Upper lobe of left lung (tissue), 6 donors: ENCODE results near the gene UBE2F. TPM values are rescaled to one million over a fixed set of nuclear protein-coding genes. Genes with fewer than 3 reads are reported as not detected.

Experiments used
- ATAC-seq, 2 donors: fragments of 200-7000 bp; cut with Tn5 transposase; one replicate each; pipeline ENCODE4 v1.9.1; 2022; ENCODE audit warnings: mild to moderate bottlenecking in 2 of 2, moderate library complexity in 2 of 2; ENCODE audit not compliant: low FRiP score in 2 of 2
- DNase-seq, 2 donors: peaks; one replicate each; pipeline ENCODE4 v3.0.0-alpha.2; 2019 to 2020
- H3K27ac ChIP-seq, 4 donors: fragments of 200-600 bp; sonication (generic); one replicate each; pipeline ENCODE4 v1.5.1; 2016 to 2019
- H3K27me3 ChIP-seq, 4 donors: fragments of 200-600 bp; sonication (generic); one replicate each; pipeline ENCODE4 v1.5.1; 2017 to 2019
- H3K36me3 ChIP-seq, 4 donors: fragments of 200-600 bp; sonication (generic); one replicate each; pipeline ENCODE4 v1.5.1; 2016 to 2019
- H3K4me1 ChIP-seq, 4 donors: fragments of 200-600 bp; sonication (generic); one replicate each; pipeline ENCODE4 v1.5.1; 2018 to 2019
- H3K4me3 ChIP-seq, 4 donors: fragments of 200-600 bp; sonication (generic); one replicate each; pipeline ENCODE4 v1.5.1; 2017 to 2019; ENCODE audit warnings: mild to moderate bottlenecking in 2 of 4, moderate library complexity in 1 of 4
- H3K9me3 ChIP-seq, 4 donors: fragments of 200-600 bp; sonication (generic); one replicate each; pipeline ENCODE4 v1.5.1; 2018 to 2019
- CTCF ChIP-seq, 6 experiments: fragments of 450-650 bp in 4 of 6; fragments of 200-600 bp in 2 of 6; sonication (generic) in 2 of 6; IDR thresholded peaks; one replicate each; pipeline ENCODE4 v1.5.1; 2016 to 2019; ENCODE audit warnings: antibody characterized with exemption in 6 of 6
- EP300 ChIP-seq, 4 donors: sonication (generic); formaldehyde crosslinking; IDR thresholded peaks; one replicate each; pipeline ENCODE4 v1.5.1; 2017; ENCODE audit warnings: antibody characterized with exemption in 4 of 4, control low read depth in 2 of 4
- POLR2A ChIP-seq, 4 donors: fragments of 450-650 bp; IDR thresholded peaks; one replicate each; pipeline ENCODE4 v1.5.1; 2016 to 2017; ENCODE audit warnings: antibody characterized with exemption in 4 of 4, mild to moderate bottlenecking in 2 of 4
- POLR2AphosphoS5 ChIP-seq, 2 donors: sonication (generic); formaldehyde crosslinking; IDR thresholded peaks; one replicate each; pipeline ENCODE4 v1.5.1; 2017; ENCODE audit warnings: antibody characterized with exemption in 2 of 2
- WGBS, 2 donors: methylation state at CpG; one replicate each; pipeline ENCODE4 v1.1.5; 2017 to 2018; 5-methylcytosine and 5-hydroxymethylcytosine counted together
- total RNA-seq, 6 donors: library from RNA; depleted of rRNA in 4 of 6; stranded (reverse); fragments of >200 nt in 4 of 6; gene quantifications; one replicate each; pipeline versions ENCODE4 v1.1.0 to v1.2.1, GENCODE V29; 2016 to 2021
- donor health status: DM: no; HTN: no; CAD: no; lungs with moderate emphysema.
- donor health status: DM: no; HTN: yes; CAD: no; lungs with severe emphysema.

The UBE2F gene
- total RNA-seq, 6 donors from 2014 or later: 11.5 to 65.5 (median 39.8) TPM

GRCh38 chr2:238022594-238023157, 55.9 kb downstream of the UBE2F start:
- no peaks in the 10 kb centered on the region for H3K27me3 ChIP-seq
- DNase-seq (no peak), ATAC-seq (no peak)
- peaks cover 3 to 50% (median 7%) of the 10 kb centered on the region in 4 donors for H3K36me3 ChIP-seq
- TF ChIP-seq CTCF (IDR thresholded peaks at IDR 0.05) (no peak), EP300 (IDR thresholded peaks at IDR 0.05) (no peak), POLR2A (IDR thresholded peaks at IDR 0.05) (no peak), POLR2AphosphoS5 (IDR thresholded peaks at IDR 0.05) (no peak)
- H3K27ac ChIP-seq: no peak overlapping the region
- 88 to 94% methylated on average over 5 of the region's 5 CpGs for WGBS, 2 donors
- H3K9me3 ChIP-seq: no peaks in the 10 kb centered on the region
- no peak overlapping the region for H3K4me3 ChIP-seq
- no peaks in the 10 kb centered on the region for H3K4me1 ChIP-seq

- ATAC-seq: no peak
- no peak for DNase-seq
- TF ChIP-seq POLR2AphosphoS5 (IDR thresholded peaks at IDR 0.05) (no peak), POLR2A (IDR thresholded peaks at IDR 0.05) (no peak), EP300 (IDR thresholded peaks at IDR 0.05) (no peak), CTCF (IDR thresholded peaks at IDR 0.05) (no peak)
- H3K36me3 ChIP-seq: peaks cover 0 to 43% (median 9%) of the 10 kb centered on the region in 4 donors
- H3K9me3 ChIP-seq: no peaks in the 10 kb centered on the region
- no peaks in the 10 kb centered on the region for H3K27me3 ChIP-seq
- no peak overlapping the region for H3K4me3 ChIP-seq
- 97% methylated on average over 2 of the region's 2 CpGs; no CpG with 5 or more reads in 1 of the 2 donors for WGBS, 2 donors
- H3K4me1 ChIP-seq: no peaks in the 10 kb centered on the region
- no peak overlapping the region for H3K27ac ChIP-seq
These were observed 56.8 kb downstream of the UBE2F start for GRCh38 chr2:238023608-238024007.

GRCh38 chr2:238024986-238025385, 58.2 kb downstream of the UBE2F start:
- Histone ChIP-seq H3K4me1 (no peaks in the 10 kb centered on the region), H3K9me3 (no peaks in the 10 kb centered on the region), H3K27ac (no peak overlapping the region), H3K36me3 (peaks cover 0 to 40% (median 9%) of the 10 kb centered on the region in 4 donors), H3K4me3 (no peak overlapping the region), H3K27me3 (no peaks in the 10 kb centered on the region)
- 86 to 92% methylated on average over 6 to 8 of the region's 8 CpGs for WGBS, 2 donors
- DNase-seq (no peak), ATAC-seq (no peak)
- TF ChIP-seq EP300 (IDR thresholded peaks at IDR 0.05) (no peak), CTCF (IDR thresholded peaks at IDR 0.05) (no peak), POLR2AphosphoS5 (IDR thresholded peaks at IDR 0.05) (no peak), POLR2A (IDR thresholded peaks at IDR 0.05) (no peak)

GRCh38 chr2:238025741-238026360, 59.0 kb downstream of the UBE2F start:
- peaks cover 0 to 45% (median 18%) of the 10 kb centered on the region in 4 donors for H3K36me3 ChIP-seq
- ATAC-seq (no peak), DNase-seq (peak in 1 of 2 donors; percentile 61)
- TF ChIP-seq CTCF (IDR thresholded peaks at IDR 0.05) (no peak), EP300 (IDR thresholded peaks at IDR 0.05) (no peak), POLR2A (IDR thresholded peaks at IDR 0.05) (no peak), POLR2AphosphoS5 (IDR thresholded peaks at IDR 0.05) (no peak)
- no peaks in the 10 kb centered on the region for H3K27me3 ChIP-seq
- H3K9me3 ChIP-seq: no peaks in the 10 kb centered on the region
- H3K4me1 ChIP-seq: no peaks in the 10 kb centered on the region
- no peak overlapping the region for H3K4me3 ChIP-seq
- WGBS, 2 donors: 89 to 95% methylated on average over 9 of the region's 9 CpGs
- H3K27ac ChIP-seq: no peak overlapping the region

- ATAC-seq: no peak
- peaks cover 0 to 51% (median 22%) of the 10 kb centered on the region in 4 donors for H3K36me3 ChIP-seq
These were observed 60.2 kb downstream of the UBE2F start for GRCh38 chr2:238027058-238027457.

More at GRCh38 chr2:238027058-238027457, 60.2 kb downstream of the UBE2F start:
- Histone ChIP-seq H3K4me3 (no peak overlapping the region), H3K4me1 (no peaks in the 10 kb centered on the region), H3K27ac (no peak overlapping the region), H3K27me3 (no peaks in the 10 kb centered on the region), H3K9me3 (no peaks in the 10 kb centered on the region)
- WGBS, 2 donors: 78 to 85% methylated on average over 4 of the region's 4 CpGs
- DNase-seq: no peak
- TF ChIP-seq CTCF (IDR thresholded peaks at IDR 0.05) (no peak), POLR2AphosphoS5 (IDR thresholded peaks at IDR 0.05) (no peak)
